GM12892 (cell line): ENCODE results near the gene KAZALD1.

Experiments used
- POLR2A ChIP-seq: IDR thresholded peaks from 2 replicates; pipeline ENCODE4 v1.6.1; 2011; ENCODE audit warnings: low read depth, low read length, control low read depth
- POLR2AphosphoS5 ChIP-seq: IDR thresholded peaks from 2 replicates; pipeline ENCODE4 v1.6.1; 2011; ENCODE audit warnings: low read depth, low read length, control low read depth
- TAF1 ChIP-seq: IDR thresholded peaks from 2 replicates; pipeline ENCODE4 v1.6.1; 2011; ENCODE audit warnings: low read depth, mild to moderate bottlenecking, control low read depth, low read length, borderline replicate concordance

DNA sequence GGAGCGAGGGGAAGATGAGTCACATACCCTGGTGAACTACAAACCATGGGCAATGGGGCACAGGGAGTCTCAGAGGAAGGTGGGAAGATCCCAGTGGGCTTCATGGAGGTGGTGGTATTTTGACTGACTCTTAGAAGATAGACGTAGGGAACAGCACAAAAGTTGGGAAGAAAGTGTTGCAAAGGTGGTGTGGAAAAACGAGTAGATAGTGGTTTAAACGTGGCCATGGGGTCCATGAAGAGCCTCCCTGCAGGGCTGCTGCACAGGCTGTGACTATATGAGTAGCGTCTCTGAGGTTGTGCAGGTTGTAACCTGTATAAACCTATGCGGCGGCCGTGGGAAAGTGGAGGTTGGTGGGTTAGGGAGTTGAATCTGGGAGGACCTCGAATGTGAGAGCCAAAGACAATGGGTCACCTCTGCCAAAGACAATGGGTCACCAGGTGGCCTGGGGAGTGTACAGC, 48.4 kb upstream of the KAZALD1 start:
- TF ChIP-seq POLR2AphosphoS5 (no peak), POLR2A (no peak), TAF1 (no peak)
